CD4-positive, alpha-beta T cell treated with Interleukin-17A for 4 hours (primary cell): ENCODE results near the gene HELZ.
"Not testable (repeated sequence)": the region's sequence is repeated elsewhere in the genome, so short reads cannot be mapped to it uniquely, and the experiment has no call there.

Source experiments
- DNase-seq: peaks from one replicate; pipeline ENCODE4 v3.0.0-alpha.2; 2020; ENCODE audit warnings: mixed read lengths

Gene HELZ

DNA sequence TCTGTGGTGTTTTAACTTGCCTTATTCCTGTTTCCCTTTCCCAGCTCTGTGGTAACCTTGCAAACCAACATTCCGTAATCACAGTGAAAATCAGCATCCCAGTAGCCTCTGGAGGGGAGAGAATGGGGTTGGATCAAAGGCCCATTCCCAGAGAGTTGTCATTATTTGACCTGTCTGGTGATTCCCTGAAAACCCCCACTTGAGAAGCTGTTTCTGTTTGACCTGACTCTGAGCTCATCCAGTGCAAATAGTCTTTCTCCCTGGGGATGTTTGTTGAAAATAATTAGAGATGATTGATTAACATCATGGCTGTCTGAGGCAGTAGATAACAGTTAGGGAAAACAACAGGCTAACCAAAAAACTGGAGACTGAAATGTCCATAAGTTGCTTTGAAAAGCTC lies 197.6 kb downstream of the HELZ start:
- no peak for DNase-seq

GRCh38 chr17:67046398-67046797 lies 198.6 kb downstream of the HELZ start:
- no peak for DNase-seq

GRCh38 chr17:67044940-67045339 lies 200.1 kb downstream of the HELZ start:
- no peak for DNase-seq

DNA sequence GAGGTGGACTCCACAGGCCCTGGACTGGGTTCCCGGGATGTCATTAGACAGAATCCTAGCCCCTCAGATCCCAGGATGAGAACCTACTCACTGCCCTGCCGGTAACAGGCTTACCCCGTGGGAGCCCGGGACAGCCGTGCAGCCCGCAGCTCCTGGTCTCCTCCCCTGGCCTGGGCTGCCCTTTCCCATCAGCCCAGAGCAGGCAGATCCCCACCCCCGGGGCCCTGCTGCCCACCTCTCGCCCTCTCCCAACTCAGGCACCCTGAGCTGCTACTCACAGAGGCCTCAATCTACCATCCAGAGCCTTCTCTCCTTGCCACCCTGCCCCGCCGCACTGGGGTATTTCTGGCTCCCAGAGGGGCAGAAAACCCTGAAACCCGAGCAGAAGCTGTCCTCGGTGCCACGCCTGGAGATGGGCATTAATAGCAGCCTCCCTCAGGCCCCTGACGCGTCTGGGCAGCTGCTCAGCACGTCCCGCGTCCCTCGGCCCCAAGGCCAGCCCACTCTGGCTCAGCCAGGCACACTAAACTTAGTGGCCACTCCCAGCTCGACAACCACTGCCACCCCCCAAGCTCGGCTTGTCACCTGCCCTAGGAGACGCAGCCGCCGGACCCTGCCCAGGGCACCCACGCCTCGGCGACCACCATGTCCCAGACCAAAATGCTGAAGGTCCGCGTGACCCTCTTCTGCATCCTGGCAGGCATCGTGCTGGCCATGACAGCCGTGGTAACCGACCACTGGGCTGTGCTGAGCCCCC lies 200.8 kb downstream of the HELZ start, which contains the start of gene CACNG1:
Gene CACNG1, plus strand, starts transcription at position 539 of the 757 bp plus-strand sequence. Its CDS starts 107 bp downstream, at position 646.
- no peak for DNase-seq

GRCh38 chr17:67043283-67043682 lies 201.7 kb downstream of the HELZ start:
- DNase-seq: no peak

GRCh38 chr17:67041941-67042899 lies 202.8 kb downstream of the HELZ start:
- no peak for DNase-seq

DNA sequence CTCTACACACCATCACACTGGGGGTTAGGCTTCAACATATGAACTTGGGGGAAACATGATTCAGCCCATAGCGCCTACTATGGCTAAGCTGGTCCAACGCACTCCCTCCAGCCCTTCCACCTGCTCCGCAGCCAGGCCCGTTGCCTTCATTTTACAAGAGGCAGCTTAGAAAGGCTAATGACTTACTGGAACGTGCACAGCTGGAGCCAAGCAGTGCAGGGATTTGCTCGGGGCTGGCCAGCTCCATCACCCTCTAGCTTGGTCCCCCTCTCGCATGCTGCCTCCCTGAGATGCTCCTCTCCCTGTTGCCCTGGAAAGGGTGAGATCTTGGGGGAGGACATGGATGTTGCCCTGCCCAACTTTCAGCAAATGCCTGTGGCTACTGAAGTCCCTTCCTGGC lies 203.5 kb downstream of the HELZ start:
- no peak for DNase-seq

- not testable (repeated sequence) for DNase-seq
Measured at GRCh38 chr17:67041119-67041518, 203.9 kb downstream of the HELZ start.

DNA sequence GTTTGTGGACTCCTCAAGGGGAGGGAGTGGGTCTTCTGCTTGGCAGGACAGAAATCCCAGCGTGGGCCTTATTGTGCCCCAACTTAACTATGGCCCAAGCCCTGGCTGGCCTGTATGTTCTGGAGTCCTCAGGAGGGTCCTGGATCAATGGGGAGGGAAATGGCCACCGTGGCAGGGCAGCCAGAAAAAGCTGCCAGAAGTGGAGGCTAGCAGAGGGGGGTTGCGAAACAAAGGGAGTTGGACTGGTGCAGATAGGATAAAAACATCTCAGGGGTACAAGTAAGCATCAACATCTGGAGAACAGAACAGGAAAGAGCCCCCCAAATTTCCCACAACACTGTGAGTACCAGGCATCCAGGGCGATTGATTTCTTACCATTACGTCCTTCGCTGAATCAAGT lies 204.3 kb downstream of the HELZ start:
- no peak for DNase-seq

GRCh38 chr17:67038861-67039365 lies 206.1 kb downstream of the HELZ start:
- no peak for DNase-seq

- no peak for DNase-seq
Measured at GRCh38 chr17:67035131-67036083, 209.6 kb downstream of the HELZ start.

GRCh38 chr17:67033613-67034012 lies 211.4 kb downstream of the HELZ start:
- DNase-seq: no peak

- DNase-seq: no peak
Measured at GRCh38 chr17:67032985-67033384, 212.0 kb downstream of the HELZ start.

GRCh38 chr17:67032382-67032781 lies 212.6 kb downstream of the HELZ start:
- DNase-seq: no peak

DNA sequence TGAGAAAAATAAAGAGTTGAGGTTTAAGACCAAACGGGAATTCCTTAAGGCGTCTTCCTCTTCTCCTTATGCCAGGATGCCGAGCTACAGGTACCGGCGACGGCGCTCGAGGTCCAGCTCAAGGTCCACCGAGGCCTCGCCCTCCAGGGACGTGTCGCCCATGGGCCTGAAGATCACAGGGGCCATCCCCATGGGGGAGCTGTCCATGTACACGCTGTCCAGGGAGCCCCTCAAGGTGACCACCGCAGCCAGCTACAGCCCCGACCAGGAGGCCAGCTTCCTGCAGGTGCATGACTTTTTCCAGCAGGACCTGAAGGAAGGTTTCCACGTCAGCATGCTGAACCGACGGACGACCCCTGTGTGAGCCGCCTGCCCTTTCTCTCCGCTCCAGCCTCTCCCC lies 214.4 kb downstream of the HELZ start:
- DNase-seq: no peak

DNA sequence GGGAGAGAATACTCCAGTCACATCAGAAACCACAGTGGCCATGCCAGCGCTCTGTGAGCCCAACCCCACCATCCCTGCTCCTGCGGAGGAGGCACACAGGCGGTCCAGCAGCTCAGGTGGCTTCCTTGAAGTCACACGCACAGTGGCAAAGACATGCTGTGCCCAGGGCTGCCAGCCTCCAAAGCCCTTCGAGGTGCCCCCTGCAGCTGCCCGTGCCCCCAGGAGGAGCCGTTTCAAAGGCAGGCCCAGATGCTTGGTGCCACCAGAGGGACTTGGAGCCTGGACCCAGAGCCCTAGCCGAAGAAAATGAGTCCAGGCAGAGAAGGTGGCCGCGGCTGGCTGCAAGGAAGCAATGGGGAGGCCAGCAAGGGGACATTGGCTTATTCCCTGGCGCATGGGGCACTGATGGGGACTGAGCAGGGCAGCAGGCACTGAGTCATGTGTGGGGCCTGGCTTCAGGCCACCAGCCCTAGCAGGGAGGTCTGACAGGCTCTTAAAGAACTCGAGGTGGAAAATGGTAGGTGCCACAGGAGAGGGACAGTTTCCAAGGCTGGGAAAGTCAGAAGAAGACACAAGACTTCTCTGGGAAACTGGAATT lies 217.9 kb downstream of the HELZ start:
- no peak for DNase-seq

- DNase-seq: no peak
Measured at GRCh38 chr17:67026341-67026740, 218.7 kb downstream of the HELZ start.

GRCh38 chr17:67025216-67025792 lies 219.7 kb downstream of the HELZ start:
- no peak for DNase-seq

DNA sequence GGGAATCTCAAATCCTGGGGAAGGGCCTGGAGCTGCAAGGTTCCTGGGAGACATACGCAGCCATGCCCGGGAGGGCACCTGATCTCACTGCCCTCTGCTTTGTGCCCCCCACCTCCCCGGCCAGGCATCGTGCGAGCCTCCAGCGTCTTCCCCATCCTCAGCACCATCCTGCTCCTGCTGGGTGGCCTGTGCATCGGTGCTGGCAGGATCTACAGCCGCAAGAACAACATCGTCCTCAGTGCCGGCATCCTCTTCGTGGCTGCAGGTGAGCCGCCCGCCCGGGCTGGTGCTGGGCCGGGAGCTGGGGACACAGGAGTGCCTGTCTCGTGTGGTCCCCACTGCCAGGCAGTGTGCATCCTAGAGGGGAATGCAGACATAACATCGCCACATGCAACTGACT lies 220.3 kb downstream of the HELZ start:
- no peak for DNase-seq

DNA sequence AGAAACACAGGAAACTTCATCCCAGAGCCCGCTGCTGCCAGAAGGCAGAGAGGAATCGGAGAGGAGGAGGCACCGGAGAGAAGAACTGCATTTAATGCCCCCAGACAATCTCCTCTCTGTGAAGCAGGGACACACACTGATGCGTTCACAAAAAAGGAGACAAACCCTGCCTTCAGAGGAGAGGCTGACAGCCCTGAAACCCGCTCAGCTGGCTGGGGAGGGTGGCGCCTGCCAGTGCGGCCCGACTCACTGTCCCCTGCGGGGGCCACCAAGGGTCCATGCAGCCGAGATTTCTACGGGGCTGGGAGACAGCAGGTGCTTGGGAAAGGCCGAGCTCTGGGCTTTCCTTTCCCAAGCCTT lies 222.6 kb downstream of the HELZ start:
- no peak for DNase-seq

- no peak for DNase-seq
Measured at GRCh38 chr17:67021743-67022450, 223.1 kb downstream of the HELZ start.
